ENCODE measurements around the gene DIS3L2. TPM values are rescaled to one million over a fixed set of nuclear protein-coding genes. Genes with fewer than 3 reads are reported as not detected.

DIS3L2 gene
- total and polyA plus RNA-seq, 2 of the 4 experiments (the other 2 are of a cell fraction): 14.7 to 19.2 TPM

- no peak overlapping the region for H3K4me3 ChIP-seq (ENCODE audit: insufficient read depth, low read depth, low read length)
- H3K79me1 ChIP-seq (ENCODE audit: low read depth in 1 of 2, low read length in 2 of 2): no peaks in the 10 kb centered on the region; a peak in 1 of 4 replicates
- POLR2A ChIA-PET (ENCODE audit: unreplicated experiment): no interaction called here
- peaks cover 3% of the 10 kb centered on the region; the same call in 1 of the 2 replicates for H3K4me1 ChIP-seq (ENCODE audit: control insufficient read depth, insufficient read depth, low read length)
- H3K23ac ChIP-seq (ENCODE audit: low read depth, low read length): no peak overlapping the region
- no peak for TF ChIP-seq RFX5 (IDR thresholded peaks at IDR 0.05; ENCODE audit: low read depth, low read length)
- TF ChIP-seq MXI1 (IDR thresholded peaks at IDR 0.05; ENCODE audit: borderline replicate concordance, low read depth, low read length): no peak
- TF ChIP-seq BHLHE40 (IDR thresholded peaks at IDR 0.05; ENCODE audit: low read depth, low read length): no peak
- no peak for TF ChIP-seq SMC3 (IDR thresholded peaks at IDR 0.05; ENCODE audit: low read depth, low read length)
- no peak overlapping the region for H3K18ac ChIP-seq (ENCODE audit: low read depth, low read length)
- no peak overlapping the region for H2AK5ac ChIP-seq (ENCODE audit: low read depth, low read length)
- dilution Hi-C loops (cut with HindIII; ENCODE audit: low sequenced_read_pairs, unreplicated experiment): no loop called here
- H3K27me3 ChIP-seq (ENCODE audit: control insufficient read depth, insufficient read depth, low read length): peaks cover 3% of the 10 kb centered on the region; the same call in 1 of the 2 replicates
- no peaks in the 10 kb centered on the region for H3K9me3 ChIP-seq (ENCODE audit: control insufficient read depth, insufficient read depth, low read length)
- H4K5ac ChIP-seq (ENCODE audit: low read depth, low read length): no peak overlapping the region
- no peak overlapping the region for H3K56ac ChIP-seq (ENCODE audit: extremely low read depth, insufficient read depth, low read length)
- no peak overlapping the region for H2AFZ ChIP-seq (replicated peaks; ENCODE audit: low read length, poor library complexity)
- no peak overlapping the region for H2AK9ac ChIP-seq (replicated peaks; ENCODE audit: low read depth, low read length, poor library complexity)
- no peak overlapping the region for H4K91ac ChIP-seq (ENCODE audit: insufficient read depth, low read depth, low read length)
- no peak overlapping the region for H2BK5ac ChIP-seq (ENCODE audit: low read depth, low read length, poor library complexity, severe bottlenecking)
- H3K27ac ChIP-seq (ENCODE audit: insufficient read depth, low read length): no peak overlapping the region
- H2BK15ac ChIP-seq (ENCODE audit: low read depth, low read length): no peak overlapping the region
- no peak overlapping the region for H2BK120ac ChIP-seq (ENCODE audit: low read depth, low read length)
- no peak overlapping the region for H2BK20ac ChIP-seq (ENCODE audit: low read depth, low read length)
- no peak for ATAC-seq (ENCODE audit: low read depth)
- no peak overlapping the region for H3K14ac ChIP-seq (replicated peaks; ENCODE audit: low read depth, low read length)
- no peak overlapping the region for H3K9ac ChIP-seq (ENCODE audit: low read depth, low read length)
- peaks cover 14% of the 10 kb centered on the region; the same call in 1 of the 2 replicates for H3K9me1 ChIP-seq (ENCODE audit: insufficient read depth, low read length)
- H3K36me3 ChIP-seq (ENCODE audit: control insufficient read depth, insufficient read depth, low read length): peaks cover 26% of the 10 kb centered on the region
- CTCF ChIA-PET: no interaction called here
- DNase-seq: no peak
- in situ Hi-C loops (cut with MboI; ENCODE audit: low sequenced_read_pairs): no loop called here
- H4K20me1 ChIP-seq (ENCODE audit: insufficient read depth, low read length): peaks cover 28% of the 10 kb centered on the region
- 100% methylated on average over 1 of the region's 4 CpGs; no CpG with 5 or more reads in 1 of the 2 experiments for WGBS, 2 experiments (ENCODE audit: extremely low coverage in 2 of 2, insufficient read length in 1 of 2)
- H3K4ac ChIP-seq (ENCODE audit: low read depth, low read length): no peak overlapping the region
- no peak overlapping the region for H4K8ac ChIP-seq (ENCODE audit: low read depth in 2 of 2, low read length in 2 of 2)
- no TSS peak for BruUV-seq (replicated peaks)
- no peak overlapping the region for H3K4me2 ChIP-seq (ENCODE audit: low read depth, low read length)
- intact Hi-C loops (cut with micrococcal nuclease): no loop called here
Observed at GRCh38 chr2:232264081-232264480, 302.6 kb downstream of the DIS3L2 start.
